ENCODE data around the gene PLCD1. TPM values are rescaled to one million over a fixed set of nuclear protein-coding genes. Genes with fewer than 3 reads are reported as not detected.

The PLCD1 gene
- total and polyA plus RNA-seq, 2 experiments from 2014 or later = 18.8 to 21.4 TPM

GRCh38 chr3:37991823-37992222 lies 37.6 kb downstream of the PLCD1 start:
- peaks cover 10% of the 10 kb centered on the region; the same call in 1 of the 2 replicates for H3K4me1 ChIP-seq (ENCODE audit: insufficient read depth)
- no peaks in the 10 kb centered on the region for H3K27me3 ChIP-seq (replicated peaks; ENCODE audit: insufficient read depth)
- no peak overlapping the region for H3K4me3 ChIP-seq
- 49 to 53% methylated on average over 7 of the region's 7 CpGs for WGBS, 2 experiments (ENCODE audit: low coverage in 1 of 2, low lambda C conversion rate in 2 of 2, missing lambda C conversion rate in 2 of 2)
- H3K9ac ChIP-seq = no peak overlapping the region
- no peaks in the 10 kb centered on the region for H3K36me3 ChIP-seq (ENCODE audit: low read depth)
- no peaks in the 10 kb centered on the region for H3K79me2 ChIP-seq (ENCODE audit: insufficient read depth)
- H3K9me3 ChIP-seq (ENCODE audit: low read depth) = no peaks in the 10 kb centered on the region
- TF ChIP-seq EZH2phosphoT487 (IDR thresholded peaks at IDR 0.05; ENCODE audit: insufficient read depth, low read depth) (no peak), EZH2 (IDR thresholded peaks at IDR 0.05; ENCODE audit: insufficient read depth, poor library complexity, severe bottlenecking) (no peak)
- DNase-seq = no peak
- H4K20me1 ChIP-seq (ENCODE audit: insufficient read depth) = no peaks in the 10 kb centered on the region
- in situ Hi-C loops (cut with MboI) = no loop called here
- no peak overlapping the region for H3K27ac ChIP-seq
- H3F3A ChIP-seq (ENCODE audit: insufficient read depth) = peaks cover 9% of the 10 kb centered on the region; the same call in 1 of the 2 replicates
- no peak overlapping the region for H2AFZ ChIP-seq
- H3K9me2 ChIP-seq (ENCODE audit: insufficient read depth) = no peaks in the 10 kb centered on the region
- no peak overlapping the region for H3K4me2 ChIP-seq (ENCODE audit: unreplicated experiment)

DNA sequence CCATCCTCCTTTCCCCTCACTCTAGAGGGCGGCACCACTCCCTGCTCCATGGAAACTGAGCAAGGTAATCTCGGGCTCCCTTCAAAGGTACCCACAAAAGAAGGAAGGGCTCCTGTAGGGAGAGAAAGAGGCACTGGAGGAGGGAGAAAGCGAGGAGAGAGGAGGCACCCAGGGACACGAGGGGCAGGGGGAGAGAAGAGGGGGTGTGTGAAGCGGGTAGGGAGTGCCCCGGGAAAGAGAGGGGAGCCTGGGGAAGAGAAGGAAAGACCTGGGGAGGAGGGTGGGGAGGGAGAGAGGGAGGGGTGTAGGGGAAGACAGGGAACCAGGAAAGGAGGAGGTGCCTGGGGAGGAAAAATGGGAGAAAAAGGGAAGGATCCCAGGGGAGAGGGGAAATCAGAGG lies 38.3 kb downstream of the PLCD1 start:
- no peaks in the 10 kb centered on the region for H3K9me2 ChIP-seq (ENCODE audit: insufficient read depth)
- WGBS, 2 experiments (ENCODE audit: low coverage in 1 of 2, low lambda C conversion rate in 2 of 2, missing lambda C conversion rate in 2 of 2) = 35 to 48% methylated on average over 3 to 6 of the region's 6 CpGs
- no peak for DNase-seq
- H3K4me1 ChIP-seq (ENCODE audit: insufficient read depth) = peaks cover 10% of the 10 kb centered on the region; the same call in 1 of the 2 replicates
- H3K9me3 ChIP-seq (ENCODE audit: low read depth) = no peaks in the 10 kb centered on the region
- H3K27me3 ChIP-seq (replicated peaks; ENCODE audit: insufficient read depth) = no peaks in the 10 kb centered on the region
- no peaks in the 10 kb centered on the region for H3K79me2 ChIP-seq (ENCODE audit: insufficient read depth)
- H4K20me1 ChIP-seq (ENCODE audit: insufficient read depth) = no peaks in the 10 kb centered on the region
- H2AFZ ChIP-seq = no peak overlapping the region
- H3F3A ChIP-seq (ENCODE audit: insufficient read depth) = peaks cover 9% of the 10 kb centered on the region; the same call in 1 of the 2 replicates
- H3K4me3 ChIP-seq = no peak overlapping the region
- no peak overlapping the region for H3K9ac ChIP-seq
- no peaks in the 10 kb centered on the region for H3K36me3 ChIP-seq (ENCODE audit: low read depth)
- in situ Hi-C loops (cut with MboI) = no loop called here
- H3K4me2 ChIP-seq (ENCODE audit: unreplicated experiment) = no peak overlapping the region
- TF ChIP-seq EZH2 (IDR thresholded peaks at IDR 0.05; ENCODE audit: insufficient read depth, poor library complexity, severe bottlenecking) = no peak
- no peak for TF ChIP-seq EZH2phosphoT487 (IDR thresholded peaks at IDR 0.05; ENCODE audit: insufficient read depth, low read depth)
- no peak overlapping the region for H3K27ac ChIP-seq

GRCh38 chr3:37990527-37990926 lies 38.9 kb downstream of the PLCD1 start, which contains the start of gene VILL:
VILL (plus strand) TSS chr3:37990786; CDS start chr3:37993673, 2,887 bp downstream.
- Histone ChIP-seq H3K27me3 (replicated peaks; ENCODE audit: insufficient read depth) (no peaks in the 10 kb centered on the region), H3F3A (ENCODE audit: insufficient read depth) (peaks cover 9% of the 10 kb centered on the region; the same call in 1 of the 2 replicates), H3K9me3 (ENCODE audit: low read depth) (no peaks in the 10 kb centered on the region), H3K9ac (no peak within 1 kb of the TSS), H2AFZ (no peak within 1 kb of the TSS), H3K4me2 (ENCODE audit: unreplicated experiment) (no peak within 1 kb of the TSS), H3K4me3 (no peak within 1 kb of the TSS), H3K36me3 (ENCODE audit: low read depth) (no peaks in the 10 kb centered on the region), H3K4me1 (ENCODE audit: insufficient read depth) (peaks cover 10% of the 10 kb centered on the region; the same call in 1 of the 2 replicates), H3K27ac (no peak within 1 kb of the TSS), H3K79me2 (ENCODE audit: insufficient read depth) (no peaks in the 10 kb centered on the region), H3K9me2 (ENCODE audit: insufficient read depth) (no peaks in the 10 kb centered on the region), H4K20me1 (ENCODE audit: insufficient read depth) (no peaks in the 10 kb centered on the region)
- DNase-seq = no peak
- no peak for TF ChIP-seq EZH2phosphoT487 (IDR thresholded peaks at IDR 0.05; ENCODE audit: insufficient read depth, low read depth)
- no peak for TF ChIP-seq EZH2 (IDR thresholded peaks at IDR 0.05; ENCODE audit: insufficient read depth, poor library complexity, severe bottlenecking)
- WGBS, 2 experiments (ENCODE audit: low coverage in 1 of 2, low lambda C conversion rate in 2 of 2, missing lambda C conversion rate in 2 of 2) = 82 to 84% methylated on average over 9 to 10 of the region's 10 CpGs
- in situ Hi-C loops (cut with MboI) = no loop called here

GRCh38 chr3:37989821-37990480 lies 39.5 kb downstream of the PLCD1 start:
- H3K36me3 ChIP-seq (ENCODE audit: low read depth) = no peaks in the 10 kb centered on the region
- H3K9ac ChIP-seq = no peak overlapping the region
- no peak overlapping the region for H3K27ac ChIP-seq
- no peaks in the 10 kb centered on the region for H3K27me3 ChIP-seq (replicated peaks; ENCODE audit: insufficient read depth)
- no peaks in the 10 kb centered on the region for H3K9me3 ChIP-seq (ENCODE audit: low read depth)
- no peak overlapping the region for H3K4me3 ChIP-seq
- TF ChIP-seq EZH2phosphoT487 (IDR thresholded peaks at IDR 0.05; ENCODE audit: insufficient read depth, low read depth) = no peak
- no peak for TF ChIP-seq EZH2 (IDR thresholded peaks at IDR 0.05; ENCODE audit: insufficient read depth, poor library complexity, severe bottlenecking)
- H3K4me2 ChIP-seq (ENCODE audit: unreplicated experiment) = no peak overlapping the region
- no peaks in the 10 kb centered on the region for H3K79me2 ChIP-seq (ENCODE audit: insufficient read depth)
- in situ Hi-C loops (cut with MboI) = no loop called here
- no peaks in the 10 kb centered on the region for H3K9me2 ChIP-seq (ENCODE audit: insufficient read depth)
- no peak overlapping the region for H2AFZ ChIP-seq
- peaks cover 8% of the 10 kb centered on the region; the same call in 1 of the 2 replicates for H3K4me1 ChIP-seq (ENCODE audit: insufficient read depth)
- 86 to 93% methylated on average over 7 of the region's 7 CpGs for WGBS, 2 experiments (ENCODE audit: low coverage in 1 of 2, low lambda C conversion rate in 2 of 2, missing lambda C conversion rate in 2 of 2)
- DNase-seq = no peak
- H4K20me1 ChIP-seq (ENCODE audit: insufficient read depth) = no peaks in the 10 kb centered on the region
- H3F3A ChIP-seq (ENCODE audit: insufficient read depth) = peaks cover 9% of the 10 kb centered on the region; the same call in 1 of the 2 replicates

Measured in GM23248 (cell line).